Mucosa of rectum (tissue), 2 donors: Measurements from ENCODE around the gene UBA1.
A peak's percentile ranks its signal among the peaks of the same experiment; 100 is the strongest.

ENCODE experiments used
- H3K27ac ChIP-seq, 2 donors: one replicate each; pipeline ENCODE4 v1.7.0; 2013; ENCODE audit warnings: inconsistent platforms in 2 of 2, low read depth in 2 of 2, low read length in 2 of 2
- H3K27me3 ChIP-seq, 2 donors: one replicate each; pipeline ENCODE4 v1.7.0; 2013; ENCODE audit warnings: low read length in 2 of 2; ENCODE audit not compliant: control insufficient read depth in 2 of 2, insufficient read depth in 2 of 2
- H3K36me3 ChIP-seq, 2 donors: one replicate each; pipeline ENCODE4 v1.7.0; 2013; ENCODE audit warnings: low read length in 2 of 2; ENCODE audit not compliant: control insufficient read depth in 2 of 2, insufficient read depth in 2 of 2
- H3K4me1 ChIP-seq, 2 donors: one replicate each; pipeline ENCODE4 v1.7.0; 2013; ENCODE audit warnings: low read length in 2 of 2, mild to moderate bottlenecking in 1 of 2; ENCODE audit not compliant: control insufficient read depth in 2 of 2, insufficient read depth in 2 of 2
- H3K4me3 ChIP-seq, 2 donors: one replicate each; pipeline ENCODE4 v1.7.0; 2013; ENCODE audit warnings: low read length in 2 of 2
- H3K9ac ChIP-seq, 2 donors: one replicate each; pipeline ENCODE4 v1.7.0; 2013; ENCODE audit warnings: low read length in 2 of 2, low read depth in 1 of 2, mild to moderate bottlenecking in 1 of 2
- H3K9me3 ChIP-seq, 2 donors: one replicate each; pipeline ENCODE4 v1.7.0; 2013; ENCODE audit warnings: low read length in 2 of 2; ENCODE audit not compliant: control insufficient read depth in 2 of 2
- donor health status: healthy.
- donor health status: Normal muscosa, but diverticular disease.

The UBA1 gene

GRCh38 chrX:47187106-47187677 lies 6.4 kb upstream of the UBA1 start:
- Histone ChIP-seq H3K4me3 (no peak overlapping the region), H3K9me3 (no peaks in the 10 kb centered on the region), H3K27ac (no peak overlapping the region), H3K27me3 (peaks cover 7 to 9% of the 10 kb centered on the region in 2 donors), H3K9ac (no peak overlapping the region), H3K36me3 (peaks cover 15 to 24% of the 10 kb centered on the region in 2 donors), H3K4me1 (no peaks in the 10 kb centered on the region)

DNA sequence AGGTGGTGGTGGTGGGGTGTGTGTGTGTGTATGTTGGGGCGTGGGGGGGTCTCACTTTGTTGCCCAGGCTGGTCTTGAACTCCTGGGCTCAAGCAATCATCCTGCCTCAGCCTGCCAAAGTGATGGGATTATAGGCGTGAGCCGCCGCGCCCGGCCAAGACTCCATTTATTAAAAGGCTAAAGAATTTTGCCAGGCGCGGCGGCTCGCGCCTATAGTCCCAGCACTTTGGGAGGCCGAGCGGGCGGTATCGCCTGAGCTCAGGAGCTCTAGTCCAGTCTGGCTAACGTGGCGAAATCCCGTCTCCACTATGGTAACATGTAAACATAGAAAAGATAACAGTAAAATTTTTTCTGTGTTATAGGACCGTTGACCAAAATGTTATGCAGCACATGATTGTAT lies 3.7 kb upstream of the UBA1 start:
- Histone ChIP-seq H3K36me3 (peaks cover 8 to 12% of the 10 kb centered on the region in 2 donors), H3K4me1 (peaks cover 12 to 13% of the 10 kb centered on the region in 2 donors), H3K9ac (no peak overlapping the region), H3K27me3 (peaks cover 3 to 9% of the 10 kb centered on the region in 2 donors), H3K9me3 (no peaks in the 10 kb centered on the region), H3K27ac (no peak overlapping the region), H3K4me3 (no peak overlapping the region)

GRCh38 chrX:47190445-47191269 lies 3.0 kb upstream of the UBA1 start:
- peak overlapping the region; percentile 7 to 65 for H3K27ac ChIP-seq
- H3K4me1 ChIP-seq: peaks cover 13 to 15% of the 10 kb centered on the region in 2 donors
- H3K27me3 ChIP-seq: peaks cover 3 to 9% of the 10 kb centered on the region in 2 donors
- H3K9me3 ChIP-seq: no peaks in the 10 kb centered on the region
- peak overlapping the region; percentile 54 to 75 for H3K4me3 ChIP-seq
- H3K9ac ChIP-seq: peak overlapping the region; percentile 63
- H3K36me3 ChIP-seq: peaks cover 6 to 11% of the 10 kb centered on the region in 2 donors

GRCh38 chrX:47191331-47191730 lies 2.3 kb upstream of the UBA1 start:
- Histone ChIP-seq H3K4me1 (peaks cover 20% of the 10 kb centered on the region in 2 donors), H3K36me3 (peaks cover 6 to 7% of the 10 kb centered on the region in 2 donors), H3K27ac (peak overlapping the region in 1 of 2 donors; percentile 65), H3K9ac (peak overlapping the region; percentile 63), H3K27me3 (peaks cover 3 to 6% of the 10 kb centered on the region in 2 donors), H3K9me3 (no peaks in the 10 kb centered on the region), H3K4me3 (peak overlapping the region; percentile 54 to 75)

GRCh38 chrX:47191806-47192401 lies 1.7 kb upstream of the UBA1 start:
- H3K36me3 ChIP-seq: peaks cover 4 to 7% of the 10 kb centered on the region in 2 donors
- H3K4me3 ChIP-seq: peak overlapping the region; percentile 54 to 75
- H3K27ac ChIP-seq: no peak overlapping the region
- H3K27me3 ChIP-seq: peaks cover 3 to 6% of the 10 kb centered on the region in 2 donors
- peak overlapping the region in 1 of 2 donors; percentile 63 for H3K9ac ChIP-seq
- no peaks in the 10 kb centered on the region for H3K9me3 ChIP-seq
- H3K4me1 ChIP-seq: peaks cover 24% of the 10 kb centered on the region in 2 donors

DNA sequence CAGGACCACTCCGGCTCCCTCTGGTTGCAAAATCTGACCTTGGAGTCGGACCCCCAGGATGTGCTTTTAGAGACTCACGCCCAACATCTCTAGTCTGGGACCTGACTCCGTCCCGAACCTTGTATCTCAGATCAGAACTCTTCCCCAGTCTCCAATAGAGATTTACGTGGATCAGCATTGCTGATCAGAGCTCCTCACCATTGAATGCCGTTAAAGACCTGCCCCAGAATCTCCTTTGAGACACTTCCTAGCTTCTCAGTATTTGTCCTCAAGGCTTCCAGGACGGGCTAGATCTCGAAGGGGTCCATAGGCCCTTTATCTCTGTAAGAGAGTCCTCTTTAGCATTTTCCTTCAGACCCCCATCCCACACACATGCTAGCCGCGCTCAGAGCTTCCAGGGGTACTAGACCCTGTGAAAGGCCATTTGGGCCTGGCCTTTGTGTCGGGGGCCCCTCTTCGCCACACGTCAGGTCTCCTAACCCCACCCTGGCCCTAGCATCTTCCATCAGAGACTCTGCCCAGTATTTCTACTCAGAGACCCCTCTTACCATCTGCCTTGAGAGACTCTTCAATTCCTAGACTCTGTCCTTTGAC lies 662 bp downstream of the UBA1 start:
- Histone ChIP-seq H3K4me1 (peaks cover 26 to 27% of the 10 kb centered on the region in 2 donors), H3K27ac (peak overlapping the region; percentile 90 to 95), H3K27me3 (peaks cover 0 to 6% of the 10 kb centered on the region in 2 donors), H3K36me3 (peaks cover 13 to 27% of the 10 kb centered on the region in 2 donors), H3K4me3 (peak overlapping the region; percentile 92 to 96), H3K9ac (peak overlapping the region; percentile 94 to 99), H3K9me3 (no peaks in the 10 kb centered on the region)

DNA sequence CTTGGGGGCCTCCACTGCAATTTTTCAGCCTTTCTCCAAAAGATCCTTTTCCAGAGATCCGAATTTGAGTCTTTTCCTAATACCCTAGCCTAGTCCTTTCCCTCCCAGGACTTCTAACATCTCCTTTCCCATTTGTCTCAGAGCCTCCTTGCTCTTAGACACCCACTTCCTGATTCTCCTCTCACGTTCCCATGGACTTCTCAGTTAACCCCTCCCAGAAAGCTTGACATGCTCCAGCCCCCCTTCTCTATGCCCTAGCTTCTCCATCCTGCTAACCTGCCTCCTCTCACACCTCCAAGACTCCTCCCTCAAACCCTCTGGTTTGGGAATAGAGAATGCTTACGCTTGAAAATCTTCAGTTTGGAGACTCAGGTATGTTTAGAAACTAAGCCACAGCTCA lies 2.5 kb downstream of the UBA1 start:
- Histone ChIP-seq H3K4me3 (peak overlapping the region in 1 of 2 donors; percentile 34), H3K4me1 (peaks cover 27 to 29% of the 10 kb centered on the region in 2 donors), H3K36me3 (peaks cover 28 to 42% of the 10 kb centered on the region in 2 donors), H3K27me3 (peaks cover 0 to 4% of the 10 kb centered on the region in 2 donors), H3K9me3 (no peaks in the 10 kb centered on the region), H3K9ac (peak overlapping the region in 1 of 2 donors; percentile 20), H3K27ac (no peak overlapping the region)

DNA sequence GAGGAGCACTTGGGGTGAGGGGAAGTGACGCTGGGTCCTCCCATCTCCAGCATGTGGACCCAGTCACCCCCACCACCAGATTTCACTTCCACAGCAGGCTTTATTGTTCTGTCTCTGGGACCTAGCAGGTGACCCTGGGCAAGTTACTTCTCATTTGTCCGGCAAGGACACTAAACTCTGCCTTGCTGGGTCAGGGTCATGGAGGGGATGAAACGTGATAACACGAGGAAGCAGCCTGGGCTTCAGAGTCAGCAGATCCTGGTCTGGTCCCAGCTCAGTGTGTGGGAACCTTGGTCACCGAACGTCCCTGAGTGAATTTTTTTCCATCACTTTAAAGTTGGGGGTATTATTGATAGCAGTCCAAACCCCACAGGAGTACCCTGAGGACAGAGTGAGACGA lies 3.9 kb downstream of the UBA1 start:
- Histone ChIP-seq H3K4me3 (no peak overlapping the region), H3K27ac (no peak overlapping the region), H3K9me3 (no peaks in the 10 kb centered on the region), H3K36me3 (peaks cover 42 to 56% of the 10 kb centered on the region in 2 donors), H3K9ac (no peak overlapping the region), H3K4me1 (peaks cover 27 to 29% of the 10 kb centered on the region in 2 donors), H3K27me3 (no peaks in the 10 kb centered on the region)

GRCh38 chrX:47198026-47198686 lies 4.5 kb downstream of the UBA1 start:
- H3K4me3 ChIP-seq: no peak overlapping the region
- peaks cover 25 to 26% of the 10 kb centered on the region in 2 donors for H3K4me1 ChIP-seq
- H3K9ac ChIP-seq: no peak overlapping the region
- no peaks in the 10 kb centered on the region for H3K27me3 ChIP-seq
- H3K9me3 ChIP-seq: no peaks in the 10 kb centered on the region
- H3K27ac ChIP-seq: no peak overlapping the region
- peaks cover 49 to 62% of the 10 kb centered on the region in 2 donors for H3K36me3 ChIP-seq
